NCI-H510A treated with DMSO at 0.1 percent for 48 hours (cell line): ENCODE results near the gene MCCD1.
"Not testable (repeated sequence)": the region's sequence is repeated elsewhere in the genome, so short reads cannot be mapped to it uniquely, and the experiment has no call there.

Source experiments
- DNase-seq: peaks from one replicate; lab custom pipeline; 2025; lab: John Stamatoyannopoulos, UW

The MCCD1 gene

GRCh38 chr6:31543639-31544038 lies 14.9 kb downstream of the MCCD1 start:
- DNase-seq = no peak

- DNase-seq = no peak
Measured at GRCh38 chr6:31544676-31545075, 15.9 kb downstream of the MCCD1 start.

- DNase-seq = no peak
Measured at GRCh38 chr6:31545291-31545690, 16.5 kb downstream of the MCCD1 start.

- peak; percentile 98 for DNase-seq
Measured at GRCh38 chr6:31546339-31546957, 17.7 kb downstream of the MCCD1 start, which contains the start of gene ATP6V1G2. Gene ATP6V1G2, minus strand, starts transcription at chr6:31546608. Its CDS starts 49 bp downstream, at chr6:31546559.

GRCh38 chr6:31546958-31547726 lies 18.4 kb downstream of the MCCD1 start, which contains the start of gene NFKBIL1:
Gene NFKBIL1, plus strand, starts transcription at chr6:31547608. Its CDS starts 87 bp downstream, at chr6:31547695.
- peak; percentile 98 for DNase-seq

GRCh38 chr6:31547727-31548543 lies 19.2 kb downstream of the MCCD1 start:
- DNase-seq = no peak

GRCh38 chr6:31548544-31548873 lies 19.7 kb downstream of the MCCD1 start:
- no peak for DNase-seq

- DNase-seq = not testable (repeated sequence)
Measured at GRCh38 chr6:31551371-31551770, 22.6 kb downstream of the MCCD1 start.

GRCh38 chr6:31556307-31556706 lies 27.5 kb downstream of the MCCD1 start:
- no peak for DNase-seq

- DNase-seq = no peak
Measured at GRCh38 chr6:31557443-31558317, 28.9 kb downstream of the MCCD1 start.

GRCh38 chr6:31558318-31558625 lies 29.5 kb downstream of the MCCD1 start:
- no peak for DNase-seq

- DNase-seq = no peak
Measured at GRCh38 chr6:31558631-31559500, 30.1 kb downstream of the MCCD1 start.

GRCh38 chr6:31559606-31559957 lies 30.8 kb downstream of the MCCD1 start:
- DNase-seq = no peak

- no peak for DNase-seq
Measured at GRCh38 chr6:31559958-31560696, 31.4 kb downstream of the MCCD1 start.

- no peak for DNase-seq
Measured at GRCh38 chr6:31560697-31561058, 31.9 kb downstream of the MCCD1 start.

GRCh38 chr6:31567531-31568370 lies 39.0 kb downstream of the MCCD1 start:
- DNase-seq = no peak

- no peak for DNase-seq
Measured at GRCh38 chr6:31568537-31568961, 39.8 kb downstream of the MCCD1 start.

GRCh38 chr6:31569861-31570536 lies 41.2 kb downstream of the MCCD1 start:
- DNase-seq = no peak
